GM18951 (cell line): ENCODE measurements around the gene MDM2.

Source experiments
- POLR2A ChIP-seq: IDR thresholded peaks from 4 replicates; pipeline ENCODE4 v1.6.1; 2011; ENCODE audit warnings: mild to moderate bottlenecking; ENCODE audit not compliant: insufficient read length, insufficient read depth; ENCODE audit errors: extremely low read depth
- in situ Hi-C: fragments of 300-500 bp; cut with MboI; formaldehyde crosslinking; loops from one replicate; pipeline ENCODE4 v1.12.0; 2022; ENCODE audit warnings: low sequenced_read_pairs, mixed read lengths, inconsistent platforms; ENCODE audit not compliant: unreplicated experiment

MDM2 gene

DNA sequence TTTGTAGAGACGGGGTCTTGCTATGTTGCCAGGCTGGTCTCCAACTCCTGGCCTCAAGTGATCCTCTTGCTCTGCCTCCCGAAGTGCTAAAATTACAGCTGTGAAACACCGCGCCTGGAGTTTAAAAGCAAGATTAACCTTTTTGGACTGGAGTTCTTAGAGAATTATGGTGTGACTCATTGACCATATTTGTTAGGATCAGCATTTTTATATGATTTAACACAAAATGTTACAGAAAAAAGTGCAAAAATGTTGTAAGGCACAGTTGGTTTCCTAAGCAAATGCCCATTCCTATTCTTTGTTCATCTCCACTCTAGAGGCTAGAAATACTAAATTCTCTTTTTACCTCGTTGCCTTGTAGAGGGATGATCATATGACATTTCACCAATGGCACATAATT, 34.4 kb upstream of the MDM2 start:
- in situ Hi-C loops: no loop called here
- no peak for TF ChIP-seq POLR2A

DNA sequence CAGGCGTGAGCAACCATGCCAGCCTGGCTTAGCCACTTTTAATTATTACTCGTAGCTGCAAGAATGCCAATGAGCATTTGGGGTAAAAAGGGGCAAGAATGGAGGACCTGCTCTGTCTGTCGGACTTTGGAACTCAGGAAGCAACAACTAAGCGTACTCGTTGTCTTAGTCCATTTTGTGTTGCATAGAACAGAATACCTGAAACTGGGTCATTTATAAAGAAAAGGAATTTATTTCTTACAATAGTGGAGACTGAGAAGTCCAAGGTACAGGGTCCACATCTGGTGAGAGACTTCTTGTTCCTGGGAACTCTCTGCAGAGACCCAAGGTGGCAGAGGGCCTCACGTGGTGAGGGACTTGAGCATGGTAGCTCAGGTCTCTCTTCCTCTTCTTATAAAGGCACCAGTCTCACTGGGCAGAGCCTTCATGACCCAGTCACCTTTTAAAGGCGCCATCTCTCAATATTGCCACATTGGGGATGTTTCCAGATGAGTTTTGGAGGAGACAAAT, 32.8 kb upstream of the MDM2 start:
- in situ Hi-C loops: no loop called here

DNA sequence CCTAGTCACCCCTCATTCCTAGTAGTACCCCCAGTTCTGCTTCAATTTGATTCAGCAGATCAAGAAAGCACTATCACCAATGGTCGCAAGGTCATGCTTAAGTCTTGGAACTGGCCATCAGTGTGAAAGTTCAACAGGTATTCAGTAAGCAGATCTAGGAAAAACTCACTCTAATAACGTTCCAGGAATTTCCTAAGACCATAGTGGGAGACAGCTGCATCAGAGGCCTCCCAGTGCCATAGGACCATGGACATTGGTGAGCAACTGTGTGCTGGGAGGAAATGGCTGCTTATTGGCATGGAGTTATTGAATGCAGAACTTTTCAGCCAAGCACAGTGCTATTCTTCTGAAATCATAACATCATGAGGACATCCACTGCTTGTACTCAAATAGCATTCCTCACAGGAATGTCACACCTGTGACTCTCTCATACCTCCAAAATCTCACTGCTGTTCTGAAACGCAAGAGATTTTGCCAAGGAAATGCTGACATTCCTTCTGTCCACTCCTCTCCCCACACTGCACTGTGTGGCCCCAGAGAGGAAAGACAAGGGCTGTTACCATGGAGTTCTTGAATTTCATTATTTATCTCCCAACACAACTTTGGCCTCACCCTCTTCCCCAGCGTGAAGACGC, 30.9 kb upstream of the MDM2 start:
- no peak for TF ChIP-seq POLR2A
- in situ Hi-C loops: no loop called here

More for the DNA sequence above, 32.8 kb upstream of the MDM2 start:
- TF ChIP-seq POLR2A: no peak

DNA sequence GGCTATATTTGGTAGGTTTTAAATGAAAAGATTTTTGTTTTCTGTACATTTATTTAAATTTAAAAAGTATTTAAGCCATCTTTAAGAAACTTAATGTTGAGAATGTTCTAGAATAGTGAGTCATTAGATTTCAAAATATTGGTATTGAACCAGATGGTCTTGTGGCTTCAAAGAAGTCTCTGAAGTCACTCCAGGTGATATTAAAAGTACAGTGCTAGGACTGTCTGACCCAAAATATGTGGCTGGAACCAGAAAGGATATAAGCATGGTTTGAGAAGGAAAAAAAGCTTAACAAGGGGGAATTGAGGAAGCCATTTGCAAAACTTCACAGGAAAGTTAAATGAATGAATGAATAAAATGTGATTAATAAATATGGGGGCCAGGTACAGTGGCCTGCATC, 28.7 kb upstream of the MDM2 start:
- in situ Hi-C loops: no loop called here
- TF ChIP-seq POLR2A: no peak

DNA sequence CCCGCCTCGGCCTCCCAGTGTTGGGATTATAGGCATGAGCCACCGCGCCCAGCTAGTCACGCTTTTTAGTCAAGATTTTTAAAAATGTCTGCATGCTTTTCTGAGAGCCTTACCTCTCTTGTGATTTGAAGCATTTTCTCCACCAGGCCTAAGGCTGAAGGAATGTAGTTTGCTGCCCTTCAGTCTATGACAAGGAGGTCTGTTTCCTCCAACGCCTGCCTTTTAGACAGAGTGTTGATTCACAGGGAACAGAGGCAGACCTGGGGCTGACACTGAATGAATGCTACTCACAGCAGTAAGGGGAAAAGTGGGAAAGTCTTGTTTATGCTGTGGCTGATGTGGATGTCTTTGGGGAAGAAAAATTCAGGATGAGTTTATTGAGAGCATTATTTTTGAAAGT, 27.2 kb upstream of the MDM2 start:
- in situ Hi-C loops: no loop called here
- TF ChIP-seq POLR2A: no peak

DNA sequence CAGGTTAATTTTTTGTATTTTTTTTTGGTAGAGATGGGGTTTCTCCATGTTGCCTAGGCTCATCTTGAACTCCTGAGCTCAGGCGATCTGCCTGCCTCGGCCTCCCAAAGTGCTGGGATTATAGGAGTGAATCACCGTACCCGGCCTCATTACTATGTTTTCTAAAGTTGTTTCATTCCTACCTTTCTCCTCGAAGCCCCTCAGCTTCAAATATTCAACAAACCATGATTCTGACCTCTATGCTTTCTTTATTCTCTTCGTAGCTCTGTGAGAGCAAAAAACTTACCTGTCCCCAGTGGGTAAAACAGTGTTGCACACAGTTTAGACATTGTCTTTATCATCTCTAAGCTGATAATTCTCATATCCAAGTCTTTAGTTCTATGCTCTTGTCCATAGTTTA, 26.2 kb upstream of the MDM2 start:
- no peak for TF ChIP-seq POLR2A
- in situ Hi-C loops: no loop called here

DNA sequence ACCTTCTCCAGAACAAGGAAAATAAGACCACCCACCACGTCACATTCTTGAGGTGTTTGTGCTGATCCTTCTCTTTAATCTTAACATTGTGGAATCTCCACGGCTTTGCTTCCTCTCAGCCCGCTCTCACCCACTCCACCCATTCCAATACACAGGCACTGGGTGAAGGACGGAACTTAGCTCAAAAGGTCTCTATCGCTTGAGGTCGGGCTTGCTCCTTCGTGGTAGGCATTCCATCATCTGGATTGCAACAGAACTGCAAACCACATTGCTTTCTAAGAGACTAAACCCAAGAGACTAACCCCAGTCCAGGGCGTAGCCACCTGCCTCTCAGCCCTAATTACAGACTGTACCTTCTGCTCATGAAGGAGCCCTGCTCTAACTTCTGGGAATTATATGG, 24.0 kb upstream of the MDM2 start:
- in situ Hi-C loops: no loop called here
- no peak for TF ChIP-seq POLR2A

DNA sequence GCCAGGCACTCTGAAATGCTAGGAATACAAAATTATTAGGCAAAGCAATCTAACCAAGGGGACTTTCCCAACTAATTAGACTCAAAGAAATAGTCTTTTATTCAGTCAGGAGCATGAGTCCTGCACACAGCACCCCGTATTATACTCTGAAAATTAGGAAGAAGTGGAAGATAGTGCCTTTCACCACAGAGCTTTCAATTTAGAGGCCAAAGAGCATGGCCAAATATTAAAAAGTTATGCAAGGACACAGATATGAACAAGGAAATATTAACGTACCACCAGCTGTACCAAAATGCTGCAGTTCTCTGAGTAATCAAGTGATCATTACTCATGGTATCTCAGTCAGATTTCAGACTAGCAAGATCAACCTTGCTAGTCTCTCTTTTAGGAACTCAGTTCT, 22.6 kb upstream of the MDM2 start:
- in situ Hi-C loops: no loop called here
- TF ChIP-seq POLR2A: no peak

DNA sequence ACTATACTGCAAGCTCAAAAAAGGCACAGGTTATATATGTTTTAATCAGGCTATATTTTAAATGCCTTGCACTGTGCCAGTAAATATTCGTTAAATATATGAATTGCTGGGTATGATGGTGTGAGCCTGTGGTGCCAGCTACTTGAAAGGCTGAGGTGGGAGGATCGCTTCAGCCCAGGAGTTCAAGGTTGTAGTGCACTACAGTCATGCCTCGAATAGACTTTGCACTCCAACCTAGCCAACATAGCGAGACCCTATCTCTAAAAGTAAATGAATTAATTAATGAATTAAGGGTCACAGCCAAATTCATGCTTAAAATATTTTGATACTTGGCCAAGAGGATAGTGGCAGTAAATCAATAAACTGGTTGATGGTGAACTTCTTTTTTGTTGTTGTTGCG, 22.2 kb upstream of the MDM2 start:
- no peak for TF ChIP-seq POLR2A
- in situ Hi-C loops: no loop called here

DNA sequence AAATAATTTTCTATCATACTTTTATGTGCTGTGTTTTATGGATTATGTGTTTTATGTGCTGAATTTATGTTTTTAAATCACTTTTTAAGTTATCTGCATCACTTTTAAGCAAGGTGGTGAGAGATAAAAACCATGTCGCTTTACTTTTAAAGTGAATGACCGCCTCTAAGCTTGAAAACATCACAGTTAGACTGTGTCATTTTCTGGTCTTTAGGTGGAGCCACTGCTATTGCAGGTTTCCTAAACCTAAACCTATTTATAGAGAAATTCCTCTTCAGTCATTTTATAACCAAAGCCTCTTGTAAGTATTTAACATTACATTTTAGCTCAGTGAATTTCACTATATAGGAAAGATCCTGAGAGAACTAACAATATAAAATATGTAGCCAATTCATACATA, 21.0 kb upstream of the MDM2 start:
- in situ Hi-C loops: no loop called here
- no peak for TF ChIP-seq POLR2A

DNA sequence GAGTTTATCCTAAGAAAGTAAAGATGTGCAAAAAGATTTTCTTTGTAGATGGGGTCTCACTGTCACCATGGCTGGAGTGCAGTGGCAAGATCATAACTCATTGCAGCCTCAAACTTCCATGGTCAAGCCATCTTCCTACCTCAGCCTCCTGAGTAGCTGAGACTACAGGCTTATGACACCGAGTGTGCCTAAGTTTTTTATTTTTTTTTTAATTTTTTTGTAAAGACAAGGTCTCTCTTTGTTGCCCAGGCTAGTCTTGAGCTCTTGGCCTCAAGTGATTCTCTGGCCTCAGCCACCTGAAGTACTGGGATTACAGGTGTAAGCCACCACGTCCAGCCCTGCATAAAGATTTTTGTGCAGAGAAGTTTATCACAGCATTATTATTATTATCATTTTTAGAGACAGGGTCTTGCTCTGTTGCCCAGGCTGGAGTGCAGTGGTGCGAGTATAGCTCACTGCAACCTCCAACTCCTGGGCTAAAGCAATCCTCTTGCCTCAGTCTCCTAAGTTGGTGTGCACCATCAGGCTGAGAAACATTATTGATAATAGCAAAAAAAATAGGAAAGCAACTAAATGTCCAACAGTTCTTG, 19.3 kb upstream of the MDM2 start:
- no peak for TF ChIP-seq POLR2A
- in situ Hi-C loops: no loop called here

DNA sequence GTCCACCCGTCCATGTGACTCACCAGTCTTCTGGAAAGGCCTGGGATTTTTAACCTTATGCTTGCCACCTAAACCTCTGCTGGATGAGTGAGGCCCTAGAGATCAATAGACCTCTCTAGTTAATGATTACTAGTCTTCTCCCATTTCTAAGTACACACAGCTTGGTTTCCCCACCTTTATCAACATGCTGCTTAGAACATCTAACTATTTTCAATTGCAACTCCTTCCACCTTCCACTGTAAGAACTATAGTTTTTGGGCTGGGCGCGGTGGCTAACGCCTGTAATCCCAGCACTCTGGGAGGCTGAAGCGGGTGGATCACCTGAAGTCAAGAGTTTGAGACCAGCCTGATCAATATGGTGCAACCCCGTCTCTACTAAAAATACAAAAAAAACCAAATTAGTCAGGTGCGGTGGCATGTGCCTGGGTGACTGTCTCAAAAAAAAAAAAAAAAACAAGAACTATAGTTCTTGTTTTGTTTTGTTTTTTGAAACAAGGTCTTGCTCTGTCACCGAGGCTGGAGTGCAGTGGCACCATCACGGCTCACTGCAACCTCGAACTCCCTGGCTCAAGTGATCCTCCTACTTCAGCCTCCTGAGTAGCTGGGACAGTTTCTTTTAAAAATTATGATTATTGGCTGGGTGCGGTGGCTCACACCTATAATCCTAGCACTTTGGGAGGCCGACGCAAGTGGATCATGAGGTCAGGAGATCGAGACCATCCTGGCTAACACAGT, 18.7 kb upstream of the MDM2 start:
- no peak for TF ChIP-seq POLR2A
- in situ Hi-C loops: no loop called here

DNA sequence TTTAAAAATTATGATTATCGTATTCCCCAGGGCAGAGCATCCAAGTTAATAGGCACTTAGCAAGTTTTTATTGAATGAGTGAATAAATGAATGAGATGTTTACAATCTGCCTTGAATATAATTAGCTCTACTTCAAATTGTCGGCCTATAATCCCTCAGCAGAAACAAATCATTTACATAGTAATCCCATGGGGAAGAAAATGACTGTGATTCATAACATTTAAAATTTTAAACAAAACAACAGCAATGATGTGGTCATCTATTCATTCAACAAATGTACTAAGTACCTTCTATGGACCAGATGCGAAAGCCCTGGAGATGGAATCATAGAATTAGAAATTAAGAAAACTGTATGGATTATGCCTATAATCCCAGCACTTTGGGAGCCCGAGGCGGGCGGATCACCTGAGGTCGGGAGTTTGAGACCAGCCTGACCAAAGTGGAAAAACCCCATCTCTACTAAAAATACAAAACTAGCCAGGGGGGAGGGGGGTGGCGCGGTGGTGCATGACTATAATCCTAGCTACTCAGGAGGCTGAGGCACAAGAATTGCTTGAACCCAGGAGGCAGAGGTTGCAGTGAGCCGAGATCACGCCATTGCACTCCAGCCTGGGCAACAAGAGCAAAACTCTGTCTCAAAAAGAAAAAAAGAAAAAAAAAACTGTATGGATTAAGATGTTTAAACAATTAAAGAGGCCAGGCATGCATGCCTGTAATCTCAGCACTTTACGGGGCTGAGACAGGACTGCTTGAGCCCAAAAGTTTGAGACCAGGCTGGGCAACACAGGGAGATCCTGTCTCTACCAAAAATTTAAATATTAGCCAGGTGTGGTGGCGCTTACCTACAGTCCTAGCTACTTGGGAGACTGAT, 17.7 kb upstream of the MDM2 start:
- in situ Hi-C loops: no loop called here
- no peak for TF ChIP-seq POLR2A
